HG02885 (cell line): ENCODE measurements around the gene RABGEF1.
A peak's percentile ranks its signal among the peaks of the same experiment; 100 is the strongest.
"Not testable (repeated sequence)": the region's sequence is repeated elsewhere in the genome, so short reads cannot be mapped to it uniquely, and the experiment has no call there.

Experiments used
- ATAC-seq: cut with Tn5 transposase; IDR thresholded peaks from one replicate; pipeline ENCODE4 v1.9.1; 2021; ENCODE audit warnings: mild to moderate bottlenecking; ENCODE audit not compliant: unreplicated experiment, poor library complexity

Gene RABGEF1

DNA sequence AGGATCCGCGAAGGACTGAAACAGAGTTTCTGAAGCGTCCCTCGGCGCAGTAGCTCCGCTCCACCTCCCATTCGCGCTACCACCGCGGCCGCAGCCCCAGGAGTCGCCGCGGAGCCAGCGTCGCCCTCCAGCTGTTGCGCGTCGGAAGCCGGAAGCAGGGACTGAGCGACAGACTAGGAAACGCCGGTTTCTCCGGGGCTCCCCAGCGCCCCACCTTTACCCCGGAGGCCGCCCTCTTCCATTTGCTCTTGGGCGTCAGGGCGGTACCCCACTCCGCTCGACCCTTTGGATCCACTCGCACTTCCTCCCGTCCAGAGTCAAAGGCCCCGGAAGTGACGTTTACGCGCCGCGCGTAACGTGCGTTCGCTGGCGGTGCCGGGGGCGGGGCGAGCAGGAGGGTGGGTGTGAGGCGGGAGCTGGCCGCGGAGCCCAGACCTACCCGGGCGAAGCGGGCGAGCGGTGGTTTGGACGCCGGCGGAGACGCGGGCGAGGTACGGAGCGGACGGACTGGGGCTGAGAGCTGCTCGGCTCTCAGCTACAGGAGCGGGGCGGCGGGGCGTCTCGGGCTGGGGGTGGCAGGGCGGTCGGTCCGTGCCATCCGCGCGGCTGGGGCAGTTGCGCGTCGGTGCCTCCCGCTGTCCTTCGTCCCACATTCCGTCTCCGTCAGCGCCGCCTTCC lies at the start of gene RABGEF1:
Gene RABGEF1 (plus strand): TSS at position 432 of the 678 bp plus-strand sequence. CDS start 31,167 bp downstream, outside the sequence.
- ATAC-seq = peak; percentile 85

DNA sequence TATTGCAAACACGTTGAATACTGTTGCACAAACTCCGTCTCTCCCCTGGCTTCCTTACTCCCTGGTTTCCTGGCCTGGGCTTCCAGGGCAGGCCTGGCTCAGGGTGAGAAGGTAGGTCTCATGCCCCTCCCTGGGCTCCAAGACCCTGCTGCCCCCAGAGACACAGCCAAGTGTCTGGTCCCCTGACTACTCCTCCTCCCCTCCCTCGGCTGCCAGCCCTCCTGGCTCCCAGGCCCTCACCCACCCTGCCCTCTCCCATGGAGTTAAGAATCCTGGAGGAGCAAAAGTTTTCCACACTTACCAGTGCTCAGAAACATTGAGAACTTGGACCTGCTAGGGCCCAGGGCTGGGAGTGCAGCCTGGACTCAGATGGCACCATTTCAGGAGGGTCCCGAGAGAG lies 47.2 kb upstream of the RABGEF1 start:
- no peak for ATAC-seq

DNA sequence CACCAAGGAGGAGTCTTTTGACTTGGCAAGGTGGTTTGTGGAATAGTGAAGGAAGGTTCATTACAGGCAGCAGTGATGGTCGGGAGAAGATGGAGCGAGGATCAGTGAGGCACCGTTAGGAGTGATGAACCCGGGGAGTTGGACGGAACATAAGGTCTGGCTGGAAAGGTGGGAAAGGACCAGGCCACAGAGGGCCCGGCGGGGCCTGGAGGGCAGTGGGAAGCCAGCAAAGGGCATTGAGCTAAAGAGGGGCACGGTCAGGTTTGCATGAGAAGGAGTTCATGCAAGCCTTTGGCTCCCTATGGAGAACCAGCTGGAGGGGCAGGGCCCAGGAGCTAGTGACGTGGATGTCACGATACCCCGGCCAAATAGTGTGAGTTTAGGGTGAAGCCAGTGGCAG lies 46.2 kb upstream of the RABGEF1 start:
- ATAC-seq = no peak

DNA sequence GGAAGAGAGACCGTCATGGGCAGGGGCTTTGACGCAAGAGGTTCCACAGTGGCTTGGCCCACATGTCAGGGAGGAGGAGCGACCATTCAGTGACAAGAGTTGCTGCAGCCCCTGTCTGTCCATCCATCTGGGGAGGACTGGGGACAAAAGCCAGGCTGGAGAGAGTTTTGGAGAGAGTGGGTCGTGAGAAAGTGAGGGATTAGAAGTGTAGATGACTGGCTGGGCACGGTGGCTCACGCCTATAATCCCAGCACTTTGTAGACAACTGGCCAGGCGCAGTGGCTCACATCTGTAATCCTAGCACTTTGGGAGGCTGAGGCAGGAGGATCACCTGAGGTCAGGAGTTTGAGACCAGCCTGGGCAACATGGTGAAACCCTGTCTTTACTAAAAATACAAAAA lies 45.1 kb upstream of the RABGEF1 start:
- not testable (repeated sequence) for ATAC-seq

DNA sequence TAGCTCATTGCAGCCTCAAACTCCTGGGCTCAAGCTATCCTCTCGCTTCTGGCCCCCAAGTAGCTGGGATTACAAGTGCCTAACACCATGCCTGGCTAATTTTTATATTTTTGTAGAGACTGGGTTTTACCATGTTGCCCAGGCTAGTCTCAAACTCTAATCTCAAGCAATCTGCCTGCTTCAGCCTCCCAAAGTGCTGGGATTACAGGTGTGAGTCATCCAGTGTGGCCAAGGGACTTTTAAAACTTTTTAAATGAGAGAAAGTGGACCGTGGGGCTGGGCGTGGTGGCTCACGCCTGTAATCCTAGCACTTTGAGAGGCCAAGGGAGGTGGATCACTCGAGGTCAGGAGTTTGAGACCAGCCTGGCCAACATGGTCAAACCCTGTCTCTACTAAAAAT lies 44.4 kb upstream of the RABGEF1 start:
- ATAC-seq = not testable (repeated sequence)

DNA sequence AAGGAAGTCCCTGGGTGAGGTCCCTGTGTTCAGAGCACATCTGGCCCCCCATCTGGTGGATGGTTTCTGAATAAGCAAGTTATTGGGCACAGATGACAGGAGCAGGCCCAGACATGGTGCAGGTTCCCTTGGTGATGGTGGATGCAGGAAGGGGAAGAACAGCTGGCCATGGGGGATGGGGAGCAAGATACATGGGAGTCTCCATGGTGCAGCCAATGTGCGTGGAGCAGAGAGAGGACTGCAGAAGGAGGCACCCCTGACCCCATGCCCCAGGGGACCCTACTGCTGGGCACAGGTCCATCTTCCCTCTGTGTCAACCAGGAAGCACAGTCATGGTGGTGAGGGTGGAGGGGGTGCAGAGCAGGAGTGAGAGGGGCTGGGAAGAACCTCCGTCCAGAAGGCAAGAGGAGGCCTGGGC lies 43.8 kb upstream of the RABGEF1 start:
- no peak for ATAC-seq

DNA sequence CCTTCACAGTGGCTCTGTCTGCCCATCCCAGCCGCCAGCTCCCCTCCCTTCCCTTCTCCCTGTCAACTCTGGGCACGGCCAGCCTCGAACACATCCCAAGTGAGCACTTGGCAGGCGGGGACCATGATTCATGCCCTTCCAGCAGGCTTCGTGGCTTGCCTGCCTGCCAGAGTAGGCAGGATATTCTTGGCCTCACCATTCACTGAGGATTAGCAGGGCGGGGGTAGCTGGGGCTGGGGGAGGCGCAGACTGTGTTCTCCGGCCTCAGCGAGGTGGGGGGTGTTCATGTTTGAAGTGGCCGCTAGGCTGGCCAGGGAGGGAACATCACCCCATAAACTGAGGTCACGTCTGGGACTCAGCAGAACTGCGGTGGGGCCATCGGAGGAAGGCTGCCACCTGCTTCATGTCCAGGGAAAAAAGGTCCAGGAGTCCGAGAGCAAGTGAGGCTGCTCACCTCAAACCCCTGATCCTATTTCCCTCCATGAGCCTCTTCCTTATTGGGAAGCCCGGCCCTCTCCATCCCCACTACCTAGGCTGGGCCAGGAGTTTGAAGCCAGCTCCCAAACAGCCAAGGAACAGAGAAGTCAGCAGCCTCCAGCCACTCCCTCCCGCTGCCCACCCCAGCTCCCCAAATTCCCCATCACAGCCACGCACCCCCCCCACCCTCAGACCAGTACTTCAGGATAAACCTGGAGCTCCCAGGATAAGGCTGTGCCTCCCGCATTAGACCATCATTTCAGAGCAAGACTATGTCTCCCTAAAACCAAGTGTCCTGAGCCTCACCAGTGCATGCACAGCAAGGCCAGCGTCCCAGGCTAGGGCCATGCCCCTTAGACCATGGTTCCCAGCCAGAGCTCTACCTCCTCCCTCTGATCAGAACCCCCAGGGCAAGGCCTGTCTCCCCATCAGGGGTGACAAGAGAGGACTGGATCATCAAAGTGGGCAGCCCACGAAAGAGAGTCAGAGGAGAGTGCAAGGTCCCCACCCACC lies 42.8 kb upstream of the RABGEF1 start:
- ATAC-seq = no peak

DNA sequence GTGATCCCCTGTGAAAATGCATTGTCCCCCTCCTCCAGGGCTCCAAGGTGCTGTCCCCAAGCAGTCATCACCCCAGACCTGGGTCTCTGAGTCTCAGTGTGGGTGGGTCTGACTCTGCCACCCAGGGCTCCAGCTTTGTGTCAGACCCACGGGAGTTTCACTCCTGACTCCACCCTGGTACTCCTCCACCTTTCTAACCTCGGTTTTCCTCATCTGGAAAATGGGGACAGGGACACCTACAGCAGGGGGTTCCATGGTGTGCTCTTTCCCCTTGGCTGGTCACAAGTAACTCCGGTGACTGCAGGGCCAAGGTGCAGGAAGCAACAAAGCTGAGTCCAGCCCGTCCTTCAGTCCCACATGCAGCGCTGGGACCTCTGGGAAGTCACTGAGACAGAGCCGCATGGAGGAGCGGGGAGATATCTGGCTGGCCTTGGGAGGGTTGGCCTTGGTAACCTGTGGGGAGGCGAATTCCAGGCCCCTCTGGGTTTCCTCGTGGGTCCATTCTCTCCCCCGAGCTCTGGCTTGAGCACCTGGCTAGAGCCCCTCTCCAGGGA lies 41.8 kb upstream of the RABGEF1 start:
- ATAC-seq = no peak

DNA sequence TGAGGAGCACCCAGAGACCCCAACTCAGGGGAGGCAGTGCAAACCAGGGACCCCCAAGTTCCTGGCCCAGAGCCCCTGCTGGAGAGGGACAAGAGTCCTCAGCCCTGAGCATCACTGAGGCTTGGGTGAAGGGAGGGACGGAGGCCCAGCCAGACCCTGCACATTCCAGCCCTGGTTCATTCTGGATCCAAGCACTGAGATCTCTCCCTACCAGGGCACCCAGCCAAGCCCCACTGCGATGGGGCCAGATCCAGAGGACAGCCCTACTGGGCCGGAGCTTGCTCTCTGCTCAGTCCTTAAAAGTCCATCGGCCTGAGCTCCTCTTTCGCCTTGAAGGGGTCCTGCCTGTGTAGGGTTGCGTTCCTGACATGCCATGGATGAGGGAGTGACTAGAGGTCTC lies 40.5 kb upstream of the RABGEF1 start:
- no peak for ATAC-seq

DNA sequence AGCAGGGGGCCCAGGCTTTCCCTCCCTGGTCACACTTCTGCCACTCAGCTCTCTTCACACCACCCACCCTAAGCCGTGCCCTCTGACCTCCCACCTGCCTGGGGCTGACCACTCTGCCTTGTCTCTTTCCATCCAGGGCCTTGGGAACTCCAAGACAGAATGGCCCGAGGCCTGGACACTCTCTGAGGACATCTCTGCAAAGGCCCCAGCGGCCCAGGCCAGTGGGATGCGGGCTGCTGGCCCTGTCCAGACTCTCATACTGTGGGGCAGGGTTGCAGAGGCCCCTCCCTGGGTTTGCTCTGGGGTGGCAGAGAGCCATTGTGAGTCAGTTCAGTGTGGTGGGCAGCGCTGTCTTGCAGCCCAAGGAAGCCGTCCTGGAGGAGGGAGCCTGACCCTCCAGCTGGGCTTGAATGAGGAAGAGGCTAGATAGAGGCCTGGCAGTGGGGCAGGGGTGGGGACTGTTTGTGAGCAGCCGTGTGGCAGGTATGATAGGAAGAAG lies 39.9 kb upstream of the RABGEF1 start:
- no peak for ATAC-seq

DNA sequence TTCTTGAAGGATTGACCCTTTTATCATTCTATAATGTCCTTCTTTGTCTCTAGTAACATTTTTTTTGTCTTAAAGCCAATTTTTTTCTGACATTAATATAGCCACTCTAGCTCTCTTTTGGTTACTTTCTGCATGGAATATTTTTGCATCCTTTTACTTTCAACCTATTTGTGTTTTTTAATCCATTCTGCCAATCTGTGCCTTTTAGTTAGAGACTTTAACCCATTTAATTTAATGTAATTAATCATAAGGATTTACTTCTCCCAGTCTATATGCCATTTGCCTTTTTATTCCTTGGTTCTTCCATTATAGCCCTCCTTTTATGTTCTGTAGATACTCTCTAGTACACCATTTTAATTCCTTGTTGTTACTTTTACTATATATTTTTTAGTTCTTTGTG lies 32.7 kb upstream of the RABGEF1 start:
- no peak for ATAC-seq

DNA sequence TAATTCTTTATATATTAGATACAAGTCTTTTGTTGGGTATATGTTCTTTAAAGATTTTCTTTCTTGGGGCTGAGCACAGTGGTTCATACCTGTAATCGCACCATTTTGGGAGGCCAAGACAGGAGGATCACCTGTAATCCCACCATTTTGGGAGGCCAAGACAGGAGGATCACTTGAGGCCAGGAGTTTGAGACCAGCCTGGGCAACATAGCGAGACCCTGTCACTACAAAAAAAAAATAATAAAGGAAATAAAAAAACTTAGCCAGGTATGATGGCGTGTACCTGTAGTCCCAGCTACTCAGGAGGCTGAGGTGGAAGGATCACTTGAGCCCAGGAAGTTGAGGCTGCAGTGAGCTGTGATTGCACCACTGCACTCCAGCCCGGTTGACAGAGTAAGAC lies 29.8 kb upstream of the RABGEF1 start:
- not testable (repeated sequence) for ATAC-seq

DNA sequence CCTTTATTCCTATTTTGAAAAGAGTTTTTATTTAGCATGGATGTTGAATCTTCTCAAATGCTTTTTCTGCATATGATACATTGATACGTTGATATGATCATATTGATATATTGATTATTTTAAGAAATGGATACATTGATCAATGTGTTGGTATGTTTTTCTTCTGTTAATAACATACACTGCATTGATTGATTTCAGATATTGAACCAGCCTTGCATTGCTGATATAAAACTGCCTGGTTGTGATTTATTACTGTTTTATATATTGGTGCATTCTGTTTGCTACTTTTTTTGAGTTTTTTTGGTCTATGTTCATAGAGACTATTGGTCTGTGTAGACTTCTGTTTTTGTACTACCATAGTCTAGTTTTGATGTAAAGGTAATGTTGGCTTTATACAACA lies 26.8 kb upstream of the RABGEF1 start:
- no peak for ATAC-seq

DNA sequence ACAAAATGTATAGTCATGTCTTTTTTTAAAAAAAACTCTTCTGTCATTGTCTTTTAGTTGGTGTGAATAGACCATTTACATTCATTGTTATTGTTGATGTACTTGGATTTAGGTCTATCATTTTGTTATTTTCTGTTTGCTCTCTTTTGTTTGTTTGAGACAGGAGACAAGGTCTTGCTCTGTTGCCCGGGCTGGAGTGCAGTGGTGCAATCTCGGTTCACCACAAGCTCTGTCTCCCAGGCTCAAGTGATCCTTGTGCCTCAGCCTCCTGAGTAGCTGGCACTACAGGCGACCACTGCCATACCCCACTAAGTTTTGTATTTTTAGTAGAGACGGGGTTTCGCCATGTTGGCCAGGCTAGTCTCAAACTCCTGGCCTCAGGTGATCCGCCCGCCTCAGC lies 23.9 kb upstream of the RABGEF1 start:
- ATAC-seq = not testable (repeated sequence)

DNA sequence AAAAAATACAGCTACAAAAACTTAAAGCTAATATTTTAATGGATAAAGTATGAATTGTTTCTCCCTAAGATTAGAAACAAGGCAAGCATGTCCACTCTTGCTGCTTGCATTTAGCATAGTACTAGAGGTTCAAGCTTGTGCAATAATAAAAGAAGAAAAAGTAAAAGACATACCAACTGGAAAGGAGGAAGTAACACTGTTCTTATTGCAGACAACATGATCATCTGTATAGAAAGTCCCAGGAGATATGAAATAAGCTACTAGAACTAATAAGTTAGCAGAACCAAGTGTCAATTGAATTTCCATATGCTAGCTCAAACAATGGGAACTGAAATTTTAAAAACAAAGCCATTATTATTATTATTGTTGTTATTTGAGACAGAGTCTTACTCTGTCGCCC lies 20.0 kb upstream of the RABGEF1 start:
- ATAC-seq = no peak

DNA sequence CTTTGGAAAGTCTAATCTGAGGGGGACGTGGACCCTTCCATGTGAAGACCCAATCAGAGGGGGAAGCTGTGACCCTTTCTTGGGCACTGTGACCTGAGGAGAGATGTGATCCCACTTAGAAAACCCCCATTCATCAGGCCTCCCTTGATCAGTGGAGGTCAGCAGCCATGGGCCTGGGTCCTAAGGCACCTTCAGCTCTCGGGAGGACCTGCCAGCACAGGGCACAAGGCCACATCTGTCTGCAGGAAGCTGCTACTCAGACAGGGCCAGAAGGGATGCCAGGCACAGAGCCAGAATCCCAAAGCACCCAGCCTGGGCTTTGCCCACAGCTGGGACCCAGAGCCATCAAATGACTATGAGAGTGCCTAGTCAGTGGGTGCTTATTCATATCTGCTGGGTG lies 14.7 kb upstream of the RABGEF1 start:
- ATAC-seq = no peak

DNA sequence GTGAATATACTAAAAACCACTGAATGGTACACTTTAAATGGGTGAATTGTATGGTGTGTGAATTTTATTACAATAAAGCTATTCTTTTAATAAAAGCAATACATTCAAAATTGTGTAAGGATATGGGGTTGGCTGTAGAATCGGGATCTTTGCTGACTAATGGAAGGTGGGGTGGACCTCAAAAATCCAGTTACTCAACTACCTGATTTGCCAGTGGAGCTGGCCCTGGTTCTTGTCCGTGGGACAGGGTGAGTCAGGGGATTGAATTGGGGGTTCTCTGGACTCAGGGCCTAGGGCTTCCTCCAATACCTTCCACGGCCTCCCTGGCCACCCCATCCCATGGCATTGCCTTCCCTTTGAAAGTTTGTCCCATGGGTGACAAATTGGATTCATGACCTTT lies 13.5 kb upstream of the RABGEF1 start:
- no peak for ATAC-seq

DNA sequence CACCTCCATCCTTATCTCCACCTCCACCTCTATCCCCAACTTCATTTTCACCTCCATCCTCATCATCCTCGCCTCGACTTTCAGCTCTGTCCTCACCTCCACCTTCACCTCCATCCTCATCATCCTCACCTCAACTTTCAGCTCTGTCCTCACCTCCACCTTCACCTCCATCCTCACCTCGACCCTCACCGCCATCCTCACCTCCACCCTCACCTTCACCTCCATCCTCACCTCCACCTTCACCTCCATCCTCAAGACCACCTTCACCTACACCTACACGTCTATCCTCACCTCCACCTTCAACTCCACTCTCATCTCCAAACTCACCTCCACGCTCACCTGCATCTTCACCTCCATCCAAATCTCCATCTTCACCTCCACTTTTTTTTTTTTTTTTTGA lies 12.0 kb upstream of the RABGEF1 start:
- no peak for ATAC-seq

DNA sequence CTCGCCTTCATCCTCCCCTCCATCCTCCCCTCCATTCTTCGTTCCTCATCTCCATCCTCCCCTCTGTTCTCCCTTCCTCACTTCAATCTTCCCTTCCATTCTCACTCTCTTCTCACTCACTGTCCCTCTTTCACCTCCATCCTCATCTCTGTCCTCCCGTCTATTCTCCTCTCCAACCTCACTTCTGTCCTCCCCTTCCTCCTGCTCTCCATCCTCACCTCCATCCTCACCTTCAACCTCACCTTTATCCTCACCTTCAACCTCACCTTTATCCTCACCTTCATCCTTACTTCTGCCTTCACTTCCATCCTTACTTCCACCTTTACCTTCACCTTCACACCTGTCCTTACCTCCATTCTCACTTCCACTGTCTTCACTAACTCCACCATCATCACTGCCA lies 11.3 kb upstream of the RABGEF1 start:
- no peak for ATAC-seq

DNA sequence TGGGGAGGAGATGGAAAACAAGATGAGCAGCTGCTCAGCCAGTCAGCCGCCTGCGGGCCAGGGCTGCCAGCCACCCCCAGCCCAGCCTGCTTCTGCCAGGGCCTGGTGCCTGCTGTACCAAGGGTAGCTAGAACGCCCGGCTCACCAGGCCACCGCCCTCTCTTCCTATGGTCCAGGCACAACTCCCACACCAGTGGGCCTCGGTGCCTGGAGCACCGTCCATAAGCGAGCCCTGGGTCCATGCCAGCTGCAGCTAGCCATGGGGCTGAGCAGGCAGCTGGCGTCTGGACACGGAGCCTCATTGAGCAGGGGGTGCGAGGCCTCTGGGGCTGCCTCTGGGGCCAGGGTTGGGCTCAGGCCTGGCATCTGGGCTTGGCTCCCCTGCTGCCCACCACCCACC lies 8.5 kb upstream of the RABGEF1 start:
- ATAC-seq = peak; percentile 9

DNA sequence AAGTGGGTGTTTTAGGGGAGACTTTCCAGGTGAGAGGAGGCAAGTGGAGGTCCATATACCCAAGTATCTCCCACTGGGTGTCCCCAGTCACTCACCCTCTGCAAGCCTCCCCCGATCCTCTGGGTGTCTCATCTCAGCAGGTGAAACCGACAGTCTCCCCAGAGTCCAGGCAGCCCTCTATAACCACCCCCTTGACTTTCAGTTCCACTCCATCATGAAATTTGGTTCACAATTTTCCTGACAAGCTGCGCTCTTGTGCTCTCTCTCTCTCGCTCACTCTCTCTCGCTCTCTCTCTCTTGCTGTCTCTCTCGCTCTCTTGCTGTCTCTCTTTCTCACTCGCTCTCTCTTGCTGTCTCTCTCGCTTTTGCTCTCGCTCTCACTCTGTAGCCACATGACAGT lies 8.1 kb upstream of the RABGEF1 start:
- peak; percentile 84 for ATAC-seq
